GM23248 (cell line): ENCODE measurements around the gene UNC93B1.

Experiments
- EZH2 ChIP-seq: fragments of 200-600 bp; sonication (generic); IDR thresholded peaks from 2 replicates; pipeline ENCODE4 v1.6.1; 2018; ENCODE audit warnings: antibody characterized with exemption, mild to moderate bottlenecking; ENCODE audit not compliant: insufficient read depth, poor library complexity, severe bottlenecking
- EZH2phosphoT487 ChIP-seq: fragments of 200-600 bp; sonication (generic); IDR thresholded peaks from 2 replicates; pipeline ENCODE4 v1.6.1; 2018; ENCODE audit warnings: antibody characterized with exemption, moderate library complexity, mild to moderate bottlenecking, low read depth; ENCODE audit not compliant: insufficient read depth

DNA sequence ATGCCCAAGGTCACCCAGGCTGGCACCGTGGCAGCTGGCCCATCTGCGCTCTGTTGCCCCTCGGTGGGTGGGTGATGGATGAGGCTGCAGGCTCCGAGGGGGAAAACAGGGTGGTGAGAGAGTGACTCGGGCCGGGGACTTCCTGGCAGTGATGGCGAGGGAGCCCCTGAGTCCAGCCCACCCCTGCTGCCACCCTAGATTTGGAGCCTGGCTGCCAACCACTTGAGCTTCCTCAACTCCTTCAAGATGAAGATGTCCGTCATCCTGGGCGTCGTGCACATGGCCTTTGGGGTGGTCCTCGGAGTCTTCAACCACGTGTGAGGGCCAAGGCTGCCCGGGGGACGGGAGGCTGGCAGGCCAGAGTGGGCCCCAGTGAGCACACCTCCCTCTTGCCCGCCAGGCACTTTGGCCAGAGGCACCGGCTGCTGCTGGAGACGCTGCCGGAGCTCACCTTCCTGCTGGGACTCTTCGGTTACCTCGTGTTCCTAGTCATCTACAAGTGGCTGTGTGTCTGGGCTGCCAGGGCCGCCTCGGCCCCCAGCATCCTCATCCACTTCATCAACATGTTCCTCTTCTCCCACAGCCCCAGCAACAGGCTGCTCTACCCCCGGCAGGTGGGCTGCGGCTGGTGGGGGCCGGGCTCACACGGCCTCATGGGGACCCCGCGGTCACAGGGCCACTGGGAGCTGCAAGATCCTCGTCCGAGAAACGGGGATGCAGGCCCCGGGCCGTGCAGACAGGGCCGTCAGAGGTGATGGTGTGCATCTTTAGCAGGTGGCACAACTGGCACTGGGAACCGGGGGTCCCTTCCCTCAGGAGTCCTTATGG, 45.0 kb upstream of the UNC93B1 start:
- TF ChIP-seq EZH2phosphoT487 (no peak), EZH2 (no peak)
